ENCODE measurements around the gene BABAM1.
A peak's percentile ranks its signal among the peaks of the same experiment; 100 is the strongest.
"Not testable (repeated sequence)": the region's sequence is repeated elsewhere in the genome, so short reads cannot be mapped to it uniquely, and the experiment has no call there.

BABAM1 gene

GRCh38 chr19:17275441-17276175 lies 8.4 kb downstream of the BABAM1 start:
- no peak for DNase-seq

- DNase-seq, result no peak
Measured at GRCh38 chr19:17279436-17279835, 12.2 kb downstream of the BABAM1 start.

- peak; percentile 60 for DNase-seq
Measured at GRCh38 chr19:17281391-17282304, 14.4 kb downstream of the BABAM1 start, which contains the start of gene ANKLE1. TSS of gene ANKLE1 (plus strand) at chr19:17281901. CDS start at chr19:17281921, 20 bp downstream.

- DNase-seq, result peak; percentile 77
Measured at GRCh38 chr19:17282488-17283125, 15.4 kb downstream of the BABAM1 start.

- no peak for DNase-seq
Measured at GRCh38 chr19:17283504-17283996, 16.3 kb downstream of the BABAM1 start.

GRCh38 chr19:17285415-17286135 lies 18.3 kb downstream of the BABAM1 start:
- no peak for DNase-seq

- DNase-seq, result no peak
Measured at GRCh38 chr19:17286263-17286662, 19.0 kb downstream of the BABAM1 start.

- no peak for DNase-seq
Measured at GRCh38 chr19:17286752-17287151, 19.5 kb downstream of the BABAM1 start.

GRCh38 chr19:17289489-17289888 lies 22.2 kb downstream of the BABAM1 start:
- DNase-seq, result peak; percentile 62

- DNase-seq, result peak; percentile 81
Measured at GRCh38 chr19:17292301-17293074, 25.2 kb downstream of the BABAM1 start.

GRCh38 chr19:17293605-17294004 lies 26.4 kb downstream of the BABAM1 start:
- DNase-seq, result no peak

- peak; percentile 39 for DNase-seq
Measured at GRCh38 chr19:17294051-17294891, 27.0 kb downstream of the BABAM1 start.

- DNase-seq, result not testable (repeated sequence)
Measured at GRCh38 chr19:17295551-17295950, 28.3 kb downstream of the BABAM1 start.

GRCh38 chr19:17296273-17296672 lies 29.0 kb downstream of the BABAM1 start:
- DNase-seq, result no peak

GRCh38 chr19:17296976-17297375 lies 29.7 kb downstream of the BABAM1 start:
- DNase-seq, result no peak

GRCh38 chr19:17300992-17301619 lies 33.9 kb downstream of the BABAM1 start:
- DNase-seq, result no peak

- peak; percentile 38 for DNase-seq
Measured at GRCh38 chr19:17302391-17303166, 35.3 kb downstream of the BABAM1 start.

- peak; percentile 95 for DNase-seq
Measured at GRCh38 chr19:17303167-17303939, 36.1 kb downstream of the BABAM1 start, which contains the start of gene ABHD8. TSS of gene ABHD8 (minus strand) at chr19:17303425. CDS start at chr19:17301616, 1,809 bp downstream.
